ENCODE data around the gene PINK1.
"Not testable (repeated sequence)": the region's sequence is repeated elsewhere in the genome, so short reads cannot be mapped to it uniquely, and the experiment has no call there.

PINK1 gene

GRCh38 chr1:20633190-20634064 is at the start of gene PINK1:
TSS of gene PINK1 (plus strand) at chr1:20633458. CDS start at chr1:20633549, 91 bp downstream.
- peak; percentile 75 for DNase-seq

- no peak for DNase-seq
Measured at GRCh38 chr1:20584890-20585289, 48.4 kb upstream of the PINK1 start.

- no peak for DNase-seq
Measured at GRCh38 chr1:20586953-20587660, 46.2 kb upstream of the PINK1 start.

GRCh38 chr1:20587661-20588053 is 45.6 kb upstream of the PINK1 start:
- no peak for DNase-seq

GRCh38 chr1:20588634-20589225 is 44.5 kb upstream of the PINK1 start, which contains the start of gene CDA:
TSS of gene CDA (plus strand) at chr1:20589097. CDS start at chr1:20589130, 33 bp downstream.
- no peak for DNase-seq

GRCh38 chr1:20589331-20590278 is 43.7 kb upstream of the PINK1 start:
- DNase-seq, result no peak

GRCh38 chr1:20590306-20590777 is 42.9 kb upstream of the PINK1 start:
- DNase-seq, result no peak

GRCh38 chr1:20593756-20594155 is 39.5 kb upstream of the PINK1 start:
- DNase-seq, result no peak

- DNase-seq, result no peak
Measured at GRCh38 chr1:20594746-20595145, 38.5 kb upstream of the PINK1 start.

- DNase-seq, result no peak
Measured at GRCh38 chr1:20596106-20596505, 37.2 kb upstream of the PINK1 start.

GRCh38 chr1:20597650-20598049 is 35.6 kb upstream of the PINK1 start:
- DNase-seq, result no peak

- DNase-seq, result no peak
Measured at GRCh38 chr1:20600156-20600555, 33.1 kb upstream of the PINK1 start.

- no peak for DNase-seq
Measured at GRCh38 chr1:20601129-20601825, 32.0 kb upstream of the PINK1 start.

- DNase-seq, result no peak
Measured at GRCh38 chr1:20602851-20603450, 30.3 kb upstream of the PINK1 start.

GRCh38 chr1:20603504-20604464 is 29.5 kb upstream of the PINK1 start:
- no peak for DNase-seq

- DNase-seq, result no peak
Measured at GRCh38 chr1:20604678-20605077, 28.6 kb upstream of the PINK1 start.

GRCh38 chr1:20606801-20607570 is 26.3 kb upstream of the PINK1 start:
- DNase-seq, result not testable (repeated sequence)

- no peak for DNase-seq
Measured at GRCh38 chr1:20609541-20609940, 23.7 kb upstream of the PINK1 start.

GRCh38 chr1:20610970-20611369 is 22.3 kb upstream of the PINK1 start:
- DNase-seq, result no peak
